HG03103 (cell line): ENCODE measurements around the gene SUPT3H.
"Not testable (repeated sequence)": the region's sequence is repeated elsewhere in the genome, so short reads cannot be mapped to it uniquely, and the experiment has no call there.

Experiments
- ATAC-seq: cut with Tn5 transposase; IDR thresholded peaks from one replicate; pipeline ENCODE4 v1.9.1; 2021; ENCODE audit warnings: low read depth; ENCODE audit not compliant: unreplicated experiment

The SUPT3H gene

DNA sequence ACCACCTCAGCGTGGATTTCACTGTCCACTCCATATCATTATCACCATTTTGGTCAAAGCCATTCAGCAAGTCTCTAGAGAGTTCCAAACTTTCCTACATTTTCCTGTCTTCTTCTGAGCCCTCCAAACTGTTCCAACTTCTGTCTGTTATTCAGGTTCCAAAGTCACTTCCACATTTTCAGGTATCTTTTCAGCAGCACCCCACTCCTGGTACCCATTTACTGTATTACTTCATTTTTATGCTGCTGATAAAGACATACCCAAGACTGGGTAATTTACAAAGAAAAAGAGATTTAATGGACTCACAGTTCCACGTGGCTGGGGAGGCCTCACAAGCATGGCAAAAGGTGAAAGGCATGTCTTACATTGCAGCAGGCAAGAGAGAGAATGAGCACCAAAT is 512.5 kb downstream of the SUPT3H start:
- not testable (repeated sequence) for ATAC-seq

DNA sequence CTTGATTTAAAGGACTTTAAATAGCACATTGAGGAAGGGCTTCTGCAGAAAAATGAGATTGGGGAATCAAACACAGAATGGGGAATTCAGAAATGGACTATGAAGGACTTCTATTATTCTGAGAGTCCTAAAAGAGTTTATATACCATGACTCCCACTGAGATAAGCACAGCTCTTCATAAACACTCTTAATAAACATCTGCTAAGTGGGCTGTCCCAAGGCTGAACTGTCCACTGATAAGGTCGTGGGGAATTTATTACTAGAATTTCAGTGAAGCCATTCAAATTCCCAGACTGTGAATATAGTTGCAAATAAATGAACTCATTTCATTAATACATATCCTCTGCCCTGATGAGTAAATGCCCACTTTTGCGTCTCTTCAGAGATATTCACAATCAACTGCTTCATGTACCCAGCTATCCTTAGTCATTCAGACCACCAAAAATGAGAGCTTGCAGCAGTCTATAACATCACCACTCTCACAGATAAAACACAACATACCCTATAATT is 517.8 kb downstream of the SUPT3H start:
- ATAC-seq, result no peak

DNA sequence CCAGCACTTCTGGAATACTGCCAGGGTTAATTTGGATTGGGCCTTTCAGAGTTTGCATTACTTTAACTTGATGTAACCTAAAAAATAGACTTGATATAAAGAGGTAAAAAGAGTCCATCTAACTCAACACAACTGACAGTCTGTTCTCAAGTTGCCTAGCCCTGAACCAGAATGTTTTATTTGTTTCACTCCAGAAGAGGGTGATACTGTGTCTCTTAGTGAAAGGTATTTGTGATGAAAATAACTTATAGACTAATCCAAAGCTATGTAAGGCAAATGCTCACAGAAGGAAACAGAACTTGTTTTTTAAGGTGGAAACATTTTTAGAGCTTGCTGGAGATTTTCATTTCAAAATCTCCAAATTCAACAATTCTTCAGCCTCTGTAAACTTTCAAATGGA is 518.7 kb downstream of the SUPT3H start:
- no peak for ATAC-seq

DNA sequence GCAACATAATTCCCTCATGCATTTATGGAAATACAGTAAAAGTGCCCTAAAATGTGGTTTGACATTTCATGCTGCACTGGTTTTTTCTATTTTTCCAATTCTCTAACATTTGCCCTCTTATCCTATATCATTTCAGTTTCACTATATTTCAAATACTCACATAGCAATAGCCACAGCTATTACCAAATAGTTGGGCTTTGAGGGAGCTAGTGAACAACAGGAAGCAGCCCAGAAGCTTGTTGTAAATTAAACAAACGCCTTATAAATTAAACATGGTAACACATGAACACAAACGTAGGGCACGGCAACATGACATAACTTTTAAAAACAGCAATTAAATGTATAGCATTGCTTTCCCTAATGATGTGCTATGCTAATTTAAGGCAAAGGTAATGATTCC is 521.3 kb downstream of the SUPT3H start:
- ATAC-seq, result no peak

DNA sequence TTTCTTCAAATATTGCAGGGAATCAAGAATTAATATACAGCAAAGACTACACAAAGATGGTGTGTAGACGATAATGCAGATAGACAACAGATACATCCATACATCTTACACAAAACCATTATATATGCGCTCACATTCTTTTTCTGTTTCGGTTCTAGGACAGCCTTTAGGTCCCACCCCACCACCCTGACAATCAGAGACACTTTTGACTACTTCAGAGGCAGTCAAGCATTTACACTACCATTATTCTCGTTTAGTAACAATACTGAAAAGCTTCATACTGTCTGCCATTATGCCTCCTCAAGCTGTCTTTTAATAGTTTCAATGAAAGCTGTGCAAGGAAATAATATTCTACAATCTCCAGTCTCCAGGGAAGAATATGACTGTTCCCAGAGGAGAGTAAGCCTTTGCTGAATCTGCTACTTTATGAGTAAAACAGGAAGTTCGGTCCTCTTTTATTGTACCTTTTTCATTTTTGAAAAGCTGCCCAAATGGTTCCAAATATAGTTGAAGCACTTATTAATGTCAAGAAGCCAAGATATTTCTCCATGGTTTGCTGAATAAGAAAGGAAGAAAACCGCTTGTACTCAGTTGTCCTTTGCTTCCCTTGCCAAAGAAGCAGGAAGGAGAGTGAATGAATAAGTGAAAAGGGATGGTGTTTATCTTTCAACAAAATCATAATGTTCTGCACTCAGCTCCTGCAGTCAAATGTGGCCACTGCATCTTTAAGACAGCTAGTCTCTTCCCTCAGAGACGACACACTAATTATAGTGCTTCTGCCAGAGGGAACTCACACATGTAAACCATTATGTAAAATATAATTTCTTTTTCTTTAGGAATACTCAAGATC is 521.9 kb downstream of the SUPT3H start:
- ATAC-seq, result no peak

DNA sequence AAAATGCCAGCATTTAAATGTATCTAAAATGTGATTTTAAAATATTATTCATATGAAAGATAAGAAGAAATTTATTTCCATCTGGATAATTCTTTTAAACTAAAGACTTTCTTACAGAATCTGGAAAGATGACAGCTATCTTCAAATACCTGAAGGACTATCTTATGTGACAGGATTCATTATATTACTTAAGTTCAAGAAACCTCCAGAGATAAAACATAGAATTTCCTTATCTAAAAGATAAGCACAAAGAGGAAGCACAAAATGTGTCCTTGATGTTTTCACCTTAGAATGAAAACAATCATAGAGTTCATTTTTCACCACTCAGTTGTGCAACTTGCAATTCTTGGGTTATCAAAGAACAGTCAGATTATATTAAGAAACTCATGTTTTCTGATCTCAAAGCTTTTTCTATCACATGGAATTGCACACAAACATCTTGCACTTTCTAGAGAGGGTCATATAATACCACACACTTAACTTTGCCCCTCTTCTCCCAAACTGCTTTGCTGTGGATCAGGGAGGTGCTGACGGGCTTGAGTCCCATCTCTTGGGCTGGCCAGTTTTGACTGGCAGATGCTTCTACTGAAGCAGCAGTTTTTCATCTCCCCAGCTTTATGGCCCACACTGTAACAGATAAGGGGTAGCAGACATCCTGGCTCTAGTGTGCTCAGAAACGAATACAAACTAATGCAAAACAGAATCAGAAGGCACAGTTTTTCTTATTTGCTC is 522.9 kb downstream of the SUPT3H start:
- ATAC-seq, result no peak

DNA sequence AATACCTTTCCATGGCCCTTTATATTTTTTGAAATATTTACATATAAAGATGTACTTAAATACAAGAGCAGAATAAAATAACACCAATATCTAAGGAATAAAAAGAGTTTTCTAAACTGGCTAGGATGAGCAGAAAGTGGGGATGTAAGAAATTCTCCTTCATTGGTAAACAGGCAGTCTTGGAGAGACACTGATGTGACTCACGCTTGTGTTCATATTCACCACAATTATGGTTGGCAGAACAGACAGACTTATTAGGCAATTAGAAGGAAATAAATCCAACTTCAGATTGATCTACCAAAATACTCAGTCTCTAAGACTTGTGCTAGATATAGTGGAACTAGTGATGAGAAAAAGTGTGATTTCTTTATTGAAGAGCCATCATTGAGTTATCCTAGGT is 526.6 kb downstream of the SUPT3H start:
- ATAC-seq, result no peak

DNA sequence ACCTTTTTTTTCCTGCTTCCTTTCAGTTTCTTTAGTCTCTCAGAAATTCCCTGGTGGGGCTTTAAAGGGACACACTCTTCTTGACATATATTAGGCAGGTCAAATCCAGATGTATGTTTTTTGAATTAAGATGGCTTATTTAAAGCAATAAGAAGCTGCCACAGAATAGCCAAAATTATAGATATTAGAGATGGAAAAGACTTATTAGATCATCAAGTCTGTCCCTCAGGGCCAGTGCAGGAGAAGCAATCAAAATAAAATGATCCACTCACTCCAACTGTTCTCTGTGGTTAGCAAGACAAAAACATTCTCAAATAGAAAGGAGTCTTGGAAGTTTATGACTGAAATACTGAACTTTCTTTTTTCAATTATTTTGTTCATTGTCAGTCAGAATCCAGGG is 527.4 kb downstream of the SUPT3H start:
- no peak for ATAC-seq

DNA sequence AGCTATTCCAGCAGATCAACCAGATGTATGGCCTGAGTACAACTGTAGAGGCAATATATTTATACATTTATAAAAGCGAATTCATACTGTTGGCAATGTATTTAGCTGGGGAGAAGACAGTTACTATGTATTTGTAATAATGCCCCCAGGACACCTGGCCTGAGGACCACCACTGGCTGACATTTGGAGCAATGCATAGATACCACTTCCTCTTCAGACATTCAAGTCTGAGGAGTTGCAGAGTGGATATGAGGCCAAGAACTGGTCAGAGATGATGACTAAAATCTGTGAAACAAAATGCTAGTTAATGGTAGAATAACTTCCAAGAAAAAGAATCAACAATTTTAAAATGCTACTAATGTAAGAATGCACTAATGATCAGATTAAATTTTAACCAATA is 527.9 kb downstream of the SUPT3H start:
- ATAC-seq, result no peak

DNA sequence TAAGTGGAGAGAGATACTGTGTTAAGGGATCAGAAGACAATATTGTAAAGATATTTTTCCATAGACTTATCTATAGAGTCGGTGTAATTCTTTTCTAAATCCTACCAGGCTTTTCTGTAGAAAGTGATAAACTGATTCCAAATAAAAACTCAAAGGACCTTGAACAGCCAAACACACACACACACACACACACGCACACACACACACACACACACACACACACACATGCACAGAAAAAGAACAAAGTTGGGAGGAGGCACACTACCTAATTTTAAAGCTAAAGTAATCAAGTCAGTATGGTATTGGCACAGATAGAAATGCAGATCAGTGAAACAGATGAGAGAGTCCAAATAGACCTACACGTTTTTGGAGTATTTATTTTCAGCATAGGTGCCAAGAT is 534.0 kb downstream of the SUPT3H start:
- no peak for ATAC-seq

DNA sequence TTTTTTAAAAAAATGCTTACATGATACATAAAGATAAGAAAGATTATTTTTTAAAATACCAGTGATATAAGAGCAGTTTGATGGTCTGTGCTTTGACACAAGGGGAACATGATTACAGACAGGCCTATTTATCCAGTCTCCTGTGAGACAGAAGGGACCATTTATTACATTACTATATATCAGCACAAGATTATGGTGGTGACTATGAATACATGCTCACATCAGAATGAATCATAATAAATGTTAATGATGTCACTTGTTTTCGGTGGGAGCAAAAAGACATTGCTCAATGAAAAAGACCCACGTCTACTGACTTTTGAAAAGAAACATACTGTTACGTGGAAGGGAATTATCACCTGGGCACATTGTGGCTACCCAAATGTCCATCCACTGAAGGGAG is 535.1 kb downstream of the SUPT3H start:
- no peak for ATAC-seq

DNA sequence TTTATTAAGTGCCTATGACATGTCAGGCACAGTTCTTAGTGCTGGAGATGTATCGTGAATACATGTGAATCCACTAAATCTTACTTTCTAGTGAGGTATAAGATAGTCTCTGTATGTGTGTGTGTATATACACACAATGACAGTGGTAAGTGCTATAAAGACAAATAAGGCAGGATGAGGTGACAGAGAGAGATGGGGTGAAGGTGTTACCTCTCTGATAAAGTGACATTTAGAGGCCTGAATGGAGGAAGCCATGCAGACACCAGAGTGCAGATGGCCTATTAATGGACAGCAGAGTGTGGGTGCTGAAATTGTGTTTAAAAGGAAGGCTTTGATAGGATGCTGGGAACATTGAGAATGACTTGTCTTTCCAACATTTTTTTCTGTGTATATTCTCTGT is 535.9 kb downstream of the SUPT3H start:
- no peak for ATAC-seq

DNA sequence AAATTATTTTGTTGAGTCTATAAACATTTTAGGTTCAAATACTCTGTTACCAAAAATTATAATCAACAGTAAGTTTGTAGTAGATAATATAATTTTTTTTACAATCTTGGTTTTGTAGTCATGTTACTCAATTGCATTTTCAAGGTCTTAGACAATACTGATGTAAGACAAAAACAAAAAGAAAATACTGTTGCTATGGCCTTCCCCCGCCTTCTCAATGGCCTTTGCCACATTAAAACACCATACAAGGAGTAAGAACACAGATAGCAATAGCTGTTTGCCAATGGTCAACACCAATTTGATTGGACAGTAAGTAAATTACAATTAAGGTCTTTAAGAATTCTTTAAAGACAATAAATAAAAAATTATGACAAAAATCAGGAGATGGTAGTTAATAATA is 540.0 kb downstream of the SUPT3H start:
- no peak for ATAC-seq

DNA sequence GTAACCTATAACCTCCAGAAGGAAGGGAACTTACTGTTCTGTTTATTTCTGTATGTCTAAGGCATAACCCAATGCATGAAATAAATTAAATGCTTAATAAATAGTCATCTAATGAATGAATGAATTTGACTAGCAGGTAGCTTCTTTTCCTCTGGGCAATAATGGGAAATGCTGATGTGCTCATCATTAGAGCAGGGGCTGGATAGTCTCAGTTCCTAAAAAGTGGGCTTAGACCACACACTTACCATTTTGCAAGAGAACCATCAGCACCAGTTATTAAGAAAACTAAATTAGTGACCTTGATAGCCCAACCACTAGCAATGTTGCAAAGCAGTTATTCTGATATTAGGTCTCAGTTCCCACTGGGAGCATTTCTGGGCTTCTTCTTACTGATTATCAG is 540.5 kb downstream of the SUPT3H start:
- no peak for ATAC-seq

DNA sequence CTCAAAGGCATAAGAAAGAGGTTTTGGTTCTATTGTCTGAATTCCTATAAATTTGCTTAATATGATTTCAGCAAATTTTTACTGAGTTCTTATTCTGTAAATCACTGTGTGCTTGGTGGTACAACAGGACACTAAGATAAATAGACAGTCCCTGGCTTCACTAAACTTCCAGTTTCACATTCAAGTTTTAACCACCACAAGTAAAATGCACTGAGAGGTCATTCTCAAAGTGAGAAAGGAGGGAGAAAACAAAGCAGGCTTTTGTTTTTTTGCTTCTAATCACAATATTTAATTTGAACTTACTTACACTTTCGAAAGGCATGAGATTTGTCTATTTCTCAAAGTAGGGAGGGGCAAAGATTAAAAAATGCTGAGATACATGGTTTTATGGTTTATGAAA is 544.5 kb downstream of the SUPT3H start:
- peak; percentile 62 for ATAC-seq

DNA sequence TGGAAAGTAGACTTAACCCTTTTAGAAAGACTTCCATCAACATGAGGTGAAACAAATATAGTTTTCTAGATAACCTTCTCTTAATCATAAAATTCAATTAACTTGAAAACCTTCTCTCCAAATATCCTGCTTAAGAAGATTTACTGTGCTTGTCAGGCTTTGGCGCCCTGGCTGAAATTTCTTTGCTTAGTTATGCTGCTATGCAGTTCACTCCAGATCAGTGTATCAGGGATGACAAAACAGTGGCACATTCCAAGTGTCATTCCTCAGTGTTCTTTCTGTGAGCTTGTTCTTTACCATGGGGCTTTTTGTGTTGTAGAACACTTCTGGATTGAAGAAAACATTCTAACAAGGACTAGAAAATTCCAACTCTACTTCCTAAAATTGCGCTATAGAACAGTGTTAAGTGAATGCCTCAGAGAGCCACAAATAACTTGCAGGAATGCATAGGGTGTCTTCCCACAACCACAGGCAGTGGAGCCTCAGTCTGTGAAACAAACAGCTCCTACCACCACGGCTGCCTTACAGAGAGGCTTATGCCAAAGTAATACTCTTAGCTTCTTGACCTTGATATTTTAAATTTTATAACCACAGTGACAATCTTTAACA is 546.6 kb downstream of the SUPT3H start:
- no peak for ATAC-seq

DNA sequence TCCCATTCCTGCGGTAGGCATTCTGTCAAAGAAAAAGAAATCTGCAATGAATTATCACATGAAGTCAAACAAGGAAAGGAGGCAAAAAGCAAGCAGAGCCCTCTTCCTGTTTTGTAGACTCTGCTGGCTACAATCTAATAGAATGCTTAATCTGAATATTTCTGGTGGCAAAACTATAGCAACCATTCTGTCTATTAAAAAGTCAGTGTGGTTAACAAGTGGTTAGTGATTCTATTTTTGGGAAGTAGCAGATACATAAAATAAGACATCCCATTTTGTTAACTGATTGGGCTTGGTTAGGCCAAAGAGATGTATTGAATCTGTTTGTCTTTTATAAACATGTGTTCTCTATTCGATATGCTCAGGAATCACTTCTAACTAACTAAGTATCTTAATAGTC is 547.9 kb downstream of the SUPT3H start:
- no peak for ATAC-seq

DNA sequence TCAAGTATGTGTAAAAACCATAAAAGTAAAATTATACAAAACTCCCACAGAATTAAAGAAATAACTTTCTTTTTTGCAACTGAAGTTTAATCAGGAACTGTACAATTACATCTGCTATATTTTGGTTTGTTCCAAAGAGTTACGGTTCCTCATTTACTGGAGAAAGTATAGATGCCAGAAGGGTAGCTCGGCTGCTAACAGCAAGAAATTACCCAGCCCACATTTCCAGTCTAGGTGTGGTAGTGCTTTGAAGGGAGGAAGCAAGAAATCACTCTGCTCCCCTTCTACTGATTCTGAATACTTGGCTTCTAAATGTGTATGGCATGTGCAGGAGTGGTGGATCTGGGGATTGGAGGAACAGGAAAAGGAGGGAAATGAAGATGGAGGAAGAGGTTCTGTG is 549.0 kb downstream of the SUPT3H start:
- no peak for ATAC-seq

DNA sequence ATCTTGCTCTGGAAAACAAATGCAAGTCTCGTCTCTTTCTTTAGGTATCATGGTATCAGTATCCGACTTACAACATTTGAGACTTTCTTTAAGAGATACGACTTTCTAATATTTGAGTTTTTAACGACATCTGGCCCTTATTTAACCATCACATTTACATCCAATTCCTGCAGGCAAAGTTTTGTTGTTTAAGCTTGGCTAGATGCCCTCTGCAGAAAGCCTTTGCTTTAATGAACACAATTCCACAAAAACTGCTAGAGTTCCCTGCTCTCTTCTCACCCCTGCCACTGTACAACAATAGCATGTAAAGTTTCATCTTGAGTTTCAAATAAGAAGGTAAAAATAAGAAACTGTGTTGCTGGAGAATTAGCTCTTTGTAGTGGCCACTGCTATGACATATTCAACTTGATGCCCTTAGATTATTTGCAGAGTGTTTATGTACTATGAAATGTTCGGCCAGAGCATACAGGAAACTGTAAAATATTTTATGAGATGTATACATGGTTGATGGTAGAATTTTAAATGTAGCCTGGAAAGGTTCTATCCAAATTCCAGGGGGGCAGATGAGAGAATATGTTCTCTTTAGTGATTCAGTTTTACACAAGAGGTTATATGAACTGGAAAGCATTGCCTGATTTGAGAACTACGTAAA is 551.6 kb downstream of the SUPT3H start:
- no peak for ATAC-seq

DNA sequence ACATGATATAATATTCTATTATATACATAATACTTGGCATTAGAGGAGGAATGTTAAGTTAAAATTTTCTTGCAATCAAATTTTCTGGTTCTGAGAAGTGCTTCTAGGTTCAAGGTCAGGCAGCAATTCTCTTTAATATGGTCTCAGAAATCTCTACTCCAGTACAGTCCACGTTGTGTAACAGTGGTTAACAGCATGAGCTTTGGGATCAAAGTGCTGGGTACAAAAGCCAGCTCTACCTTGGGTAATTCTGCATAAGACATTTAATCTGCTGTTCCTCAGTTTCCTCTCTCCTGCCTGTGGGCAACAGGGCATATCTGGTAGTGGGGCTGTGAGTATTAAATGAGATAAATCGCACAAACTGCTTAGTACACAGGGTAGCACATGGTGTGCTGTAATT is 552.5 kb downstream of the SUPT3H start:
- ATAC-seq, result no peak

DNA sequence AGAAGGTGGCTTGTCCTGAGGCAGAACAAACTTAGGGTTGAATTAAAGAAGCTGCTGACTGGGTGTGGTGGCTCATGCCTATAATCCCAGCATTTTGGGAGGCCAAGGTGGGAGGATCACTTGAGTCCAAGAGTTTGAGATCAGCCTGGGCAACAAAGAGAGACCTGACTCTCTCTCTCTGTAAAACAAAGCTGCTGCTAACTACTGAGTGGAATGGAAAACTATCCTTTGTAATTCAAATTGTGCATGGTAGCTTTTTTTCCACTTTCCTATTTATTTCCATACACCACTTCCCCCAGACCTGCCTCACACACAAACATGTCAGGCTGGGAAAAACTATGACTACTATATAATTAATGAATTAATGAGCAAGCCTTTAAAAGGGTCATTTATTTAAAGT is 553.2 kb downstream of the SUPT3H start:
- ATAC-seq, result no peak
